Head of caudate nucleus (tissue), 42 donors: Measurements from ENCODE around the gene PLEKHB1.
A peak's percentile ranks its signal among the peaks of the same experiment; 100 is the strongest.

Experiments used
- DNase-seq, 42 donors: peaks; one replicate each; pipeline versions ENCODE4 v3.0.0 to v3.0.0-alpha.2; 2020 to 2021; ENCODE audit warnings: mixed read lengths in 7 of 42
- intact Hi-C: fragments of 100-400 bp; cut with DNase I; formaldehyde crosslinking; loops from one replicate; pipeline ENCODE4 v1.15.0; 2022

PLEKHB1 gene

DNA sequence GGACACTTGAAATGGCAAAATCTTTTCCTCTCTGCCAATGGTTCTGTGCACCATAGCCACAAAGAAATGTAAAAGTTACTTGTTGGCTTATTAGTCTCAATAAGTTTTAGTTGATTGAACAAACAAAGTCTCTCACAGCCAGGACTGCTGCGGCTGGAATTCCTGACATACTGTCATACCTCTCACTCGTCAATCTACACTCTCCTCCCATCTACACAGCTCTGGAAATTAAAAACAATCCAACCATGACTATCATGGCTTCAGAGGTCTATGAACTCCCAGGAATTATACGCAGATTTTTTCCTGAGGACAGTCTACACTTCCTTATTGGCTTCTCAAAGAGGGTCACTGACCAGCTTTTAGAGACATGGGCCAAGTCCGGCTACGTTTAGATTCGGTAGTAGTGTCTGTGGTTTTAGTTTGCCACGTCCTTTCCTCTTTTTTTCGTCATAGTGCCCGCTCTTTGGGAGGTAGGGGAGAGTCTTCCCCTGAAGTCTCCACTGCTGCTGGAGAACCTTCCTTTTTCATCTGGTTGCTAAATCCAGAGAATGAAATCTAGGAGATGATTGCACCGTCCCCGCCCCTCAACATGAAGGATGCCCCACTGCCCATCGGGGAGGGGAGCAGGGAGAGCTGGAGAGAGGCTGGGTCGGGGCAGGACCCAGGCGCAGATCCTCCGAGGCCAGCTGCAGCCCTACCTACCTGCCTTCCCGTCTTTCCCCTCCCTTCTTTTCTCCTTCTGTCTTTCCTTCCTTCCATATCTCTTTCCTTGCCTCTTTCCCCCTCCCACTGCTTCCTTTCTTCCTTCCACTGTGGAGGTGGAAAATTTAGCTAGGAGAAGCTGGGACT is 1.0 kb upstream of the PLEKHB1 start:
- intact Hi-C loops = loop anchor here (5.0 kb wide), 1 partner anchor 48 kb away; the partner anchor contains the start of gene FAM168A
- DNase-seq = no peak

DNA sequence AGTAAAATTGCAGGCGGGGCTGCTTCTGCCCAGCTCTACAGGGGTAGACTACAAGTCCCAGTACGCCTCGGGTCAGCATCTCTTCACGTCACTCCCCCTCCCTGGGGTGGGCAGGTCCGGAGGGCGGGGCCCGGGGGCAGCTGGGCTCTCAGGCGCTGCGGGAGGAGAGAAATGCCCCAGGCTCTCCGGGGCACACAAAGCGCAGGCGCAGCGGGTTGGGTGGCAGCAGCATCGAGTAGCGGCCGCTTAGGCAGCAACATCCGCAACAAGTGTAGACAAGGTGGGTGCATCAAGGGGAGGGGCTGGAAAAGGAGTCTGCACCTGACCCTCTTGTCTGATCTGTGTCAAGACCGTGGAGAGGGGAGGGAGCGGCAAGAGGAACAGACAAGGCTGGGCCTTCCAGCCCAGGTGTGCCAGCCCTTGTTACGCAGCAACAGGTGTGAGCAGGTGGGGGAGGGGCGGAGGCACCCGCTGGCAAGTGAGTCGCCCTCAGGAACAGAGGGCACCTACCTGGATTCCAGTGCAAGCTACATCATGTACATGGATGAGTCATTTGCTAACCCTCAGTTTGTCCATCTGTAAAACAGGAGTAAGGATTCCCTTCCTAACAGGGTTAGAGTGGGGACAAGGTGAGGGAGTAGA is 1.2 kb downstream of the PLEKHB1 start:
- intact Hi-C loops = loop anchor here (5.0 kb wide), 1 partner anchor 50 kb away; the partner anchor contains the start of gene FAM168A
- DNase-seq = peak; percentile 88 to 99 (median 97)

DNA sequence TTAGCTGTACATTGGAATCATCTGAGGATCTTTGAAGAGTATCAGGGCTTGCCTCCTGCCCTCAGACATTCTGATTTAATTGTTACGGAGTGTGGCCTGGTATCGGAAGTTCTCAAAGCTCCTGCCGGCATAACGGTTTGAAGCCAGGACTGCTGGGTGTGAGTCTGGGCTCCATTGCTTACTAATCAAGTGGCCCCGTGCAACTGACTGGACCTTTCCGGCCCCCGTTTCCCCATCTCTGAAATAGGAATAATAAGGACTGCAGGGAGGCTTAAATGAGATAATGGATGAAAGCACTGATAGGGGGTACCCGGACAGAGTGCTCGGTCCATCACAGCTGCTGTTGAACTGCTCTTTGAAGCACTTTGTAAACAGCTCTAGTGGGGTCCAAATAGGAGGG is 1.7 kb downstream of the PLEKHB1 start:
- intact Hi-C loops = loop anchor here (5.0 kb wide), 1 partner anchor 51 kb away; the partner anchor contains the start of gene FAM168A
- no peak for DNase-seq

DNA sequence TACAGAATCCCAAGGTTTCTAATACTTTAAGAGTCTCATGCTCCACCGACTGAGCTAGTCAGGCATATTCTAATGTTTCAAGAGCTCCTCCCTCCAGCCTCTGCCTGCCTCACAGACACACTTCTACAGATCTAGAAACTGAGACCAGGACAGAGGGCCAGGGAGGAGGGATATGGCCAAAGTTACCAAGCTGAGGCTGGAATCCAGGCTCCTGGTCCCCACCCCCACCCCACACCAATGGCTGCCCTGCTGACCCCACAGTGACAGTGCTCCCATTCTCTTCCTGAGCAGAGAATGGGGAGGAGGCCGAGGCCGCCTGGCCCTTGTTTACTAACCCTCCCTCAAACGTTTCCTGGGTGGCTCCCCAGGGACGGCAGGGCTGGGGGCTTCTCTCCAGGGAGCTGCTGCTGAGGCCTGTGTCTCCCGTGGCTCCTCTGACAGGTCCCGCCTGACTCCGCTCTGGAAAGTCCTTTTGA is 2.2 kb downstream of the PLEKHB1 start:
- peak in 27 of 42 donors; percentile 9 to 75 (median 44) for DNase-seq
- intact Hi-C loops = loop anchor here (5.0 kb wide), 1 partner anchor 51 kb away; the partner anchor contains the start of gene FAM168A

DNA sequence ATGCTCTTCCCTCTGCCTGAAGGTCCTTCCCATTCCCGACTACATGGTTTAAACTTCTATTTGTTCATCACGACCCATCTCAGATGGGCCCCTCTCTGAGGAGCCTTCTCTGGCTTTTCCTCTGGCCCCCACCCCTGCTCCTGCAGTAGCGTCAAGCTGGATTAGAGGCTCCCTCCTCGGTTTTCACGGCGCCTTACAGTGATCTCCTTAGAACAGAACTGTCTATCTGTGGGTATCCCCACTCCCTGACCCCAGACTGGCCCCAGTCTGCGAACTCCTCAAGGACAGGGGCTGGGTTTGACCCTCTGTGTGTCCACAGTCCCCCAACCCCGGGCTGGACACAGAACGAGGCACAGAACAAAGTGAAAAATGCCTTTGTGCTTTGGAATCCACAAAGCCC is 2.8 kb downstream of the PLEKHB1 start:
- peak in 1 of 42 donors; percentile 32 for DNase-seq
- intact Hi-C loops = loop anchor here (5.0 kb wide), 1 partner anchor 52 kb away; the partner anchor contains the start of gene FAM168A

DNA sequence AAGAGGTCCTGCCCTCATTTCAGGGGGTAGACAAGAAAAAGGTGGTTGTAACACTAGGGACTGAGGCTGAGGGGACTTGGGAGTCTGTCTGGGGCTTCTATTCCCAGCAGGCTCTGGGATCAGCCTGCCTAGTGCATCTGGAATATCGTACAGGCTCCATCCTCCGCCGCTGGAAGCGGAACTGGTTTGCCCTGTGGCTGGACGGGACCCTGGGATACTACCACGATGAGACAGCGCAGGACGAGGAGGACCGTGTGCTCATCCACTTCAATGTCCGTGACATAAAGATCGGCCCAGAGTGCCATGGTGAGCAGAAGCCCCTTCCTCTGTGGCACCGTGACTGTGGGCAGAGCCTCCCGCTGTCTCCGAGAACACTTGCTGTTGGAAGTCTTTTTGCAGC is 4.0 kb downstream of the PLEKHB1 start:
- intact Hi-C loops = no loop called here
- peak in 1 of 42 donors; percentile 18 for DNase-seq

DNA sequence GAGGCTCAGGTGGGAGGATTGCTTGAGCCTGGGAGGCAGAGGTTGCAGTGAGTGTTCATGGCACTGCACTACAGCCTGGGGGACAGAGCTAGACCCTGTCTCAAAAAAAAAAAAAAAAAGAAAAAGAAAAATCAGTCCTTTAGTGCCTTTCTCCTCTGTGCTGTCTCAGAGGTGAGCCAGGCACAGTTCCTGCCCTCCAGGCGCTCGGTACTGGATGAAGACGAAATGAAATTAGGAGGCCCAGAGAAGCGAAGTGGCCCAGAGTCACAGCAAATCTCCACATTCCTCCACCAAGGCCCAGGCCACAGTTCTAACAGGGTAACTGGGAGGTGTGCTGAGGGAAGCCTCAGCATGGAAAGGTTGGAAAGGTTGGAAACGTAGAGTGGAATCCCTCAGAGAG is 4.9 kb downstream of the PLEKHB1 start:
- DNase-seq = no peak
- intact Hi-C loops = no loop called here

DNA sequence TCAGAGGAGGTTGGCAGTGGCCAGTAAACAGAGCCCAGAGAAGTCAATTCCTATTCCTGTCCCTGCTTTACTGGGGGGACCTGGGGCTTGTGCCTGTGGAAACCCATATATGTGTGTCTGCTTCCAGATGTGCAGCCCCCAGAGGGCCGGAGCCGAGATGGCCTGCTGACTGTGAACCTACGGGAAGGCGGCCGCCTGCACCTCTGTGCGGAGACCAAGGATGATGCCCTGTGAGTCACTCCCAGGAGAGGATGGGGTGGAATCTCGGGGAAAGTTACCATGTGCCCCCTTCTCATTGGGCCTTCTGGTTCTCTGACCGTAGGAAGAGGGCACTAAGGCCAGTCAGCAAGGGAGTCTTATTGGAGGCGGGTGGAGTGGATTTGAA is 5.3 kb downstream of the PLEKHB1 start:
- DNase-seq = no peak
- intact Hi-C loops = no loop called here

DNA sequence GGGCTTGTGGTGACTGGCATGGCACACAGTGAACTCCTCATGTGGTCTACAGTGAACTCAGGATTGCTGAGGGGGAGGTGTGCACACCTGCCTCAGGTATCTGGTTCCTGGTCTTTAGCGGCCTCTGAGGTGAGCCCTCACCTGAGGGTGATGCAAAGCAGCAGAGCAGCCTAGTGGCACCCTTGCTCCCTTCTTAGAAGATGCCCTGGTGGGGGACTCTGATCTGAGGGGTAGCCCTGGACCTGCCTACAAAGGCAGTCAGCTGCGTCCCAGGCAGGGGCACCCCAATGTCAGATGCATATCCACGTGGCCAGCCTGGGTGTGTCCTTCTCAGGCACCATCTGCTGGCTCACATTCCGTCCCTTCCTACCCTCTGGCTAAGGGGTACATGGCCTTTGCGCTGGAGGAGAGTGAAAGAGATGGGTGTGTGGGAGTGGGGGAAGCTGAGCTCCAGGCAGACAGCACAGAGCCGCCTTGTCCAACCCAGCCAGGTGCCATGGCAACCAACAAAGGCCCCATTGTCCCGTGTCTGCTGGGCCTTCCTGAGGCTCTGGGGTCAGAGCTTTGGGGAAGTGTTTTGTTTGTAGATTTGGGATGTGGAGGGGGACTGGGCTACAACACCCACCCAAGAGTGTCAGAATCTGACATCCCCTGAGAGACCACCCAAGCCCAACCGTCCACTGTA is 5.8 kb downstream of the PLEKHB1 start:
- intact Hi-C loops = no loop called here

DNA sequence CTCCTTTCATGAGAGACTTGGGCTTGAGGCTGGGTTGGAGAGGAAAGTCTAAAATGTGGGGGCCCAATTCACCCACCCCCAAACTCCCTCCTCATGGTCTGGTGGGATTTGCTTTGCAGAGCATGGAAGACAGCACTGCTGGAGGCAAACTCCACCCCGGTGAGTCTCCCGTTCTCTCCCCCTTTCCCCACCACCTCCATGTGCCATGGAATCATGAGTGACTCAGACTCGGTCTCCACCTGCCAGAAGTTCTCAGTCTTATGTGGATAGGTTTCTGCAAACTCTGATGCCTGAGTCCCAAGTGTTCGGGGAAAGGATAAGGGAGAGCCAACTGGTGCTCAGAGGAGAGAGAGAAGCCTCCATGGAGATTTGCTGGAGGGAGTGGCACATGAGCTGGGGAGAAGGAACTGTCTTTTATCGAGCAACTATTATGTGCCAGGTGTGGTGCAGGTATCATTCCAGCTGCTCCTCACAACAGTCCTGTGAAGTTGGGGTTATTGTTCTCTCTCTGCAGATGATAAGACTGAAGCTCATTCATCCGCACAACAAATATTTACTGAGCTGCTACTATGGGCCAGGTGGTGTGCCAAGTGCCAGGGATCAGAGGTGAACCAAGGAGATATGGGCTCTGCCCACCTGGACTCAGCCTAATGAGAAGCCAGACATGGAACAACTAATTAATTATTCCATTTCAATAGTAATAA is 6.6 kb downstream of the PLEKHB1 start:
- intact Hi-C loops = no loop called here
- peak in 1 of 42 donors; percentile 42 for DNase-seq

More for the DNA sequence above, 5.8 kb downstream of the PLEKHB1 start:
- peak; percentile 87 to 98 (median 94) for DNase-seq

DNA sequence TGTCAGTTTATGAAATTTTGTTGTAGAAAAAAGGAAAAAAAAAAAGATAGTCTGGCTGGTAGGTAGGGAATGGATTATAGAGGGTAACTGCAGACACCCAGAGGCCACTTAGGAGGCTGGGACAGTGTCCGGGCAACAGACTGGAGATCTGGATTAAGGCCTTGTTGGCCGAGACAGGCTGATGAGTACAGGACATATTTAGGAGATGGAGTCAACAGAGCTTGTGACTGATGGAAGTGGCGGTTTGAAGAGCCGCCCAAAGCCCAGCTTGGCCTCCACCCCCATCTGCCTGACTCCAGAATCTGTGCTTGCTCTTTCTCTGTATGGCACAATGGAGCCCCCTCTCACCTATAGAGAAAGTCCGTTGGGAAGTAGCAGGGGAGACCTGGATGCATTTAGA is 7.6 kb downstream of the PLEKHB1 start:
- DNase-seq = peak in 1 of 42 donors; percentile 58
- intact Hi-C loops = no loop called here

DNA sequence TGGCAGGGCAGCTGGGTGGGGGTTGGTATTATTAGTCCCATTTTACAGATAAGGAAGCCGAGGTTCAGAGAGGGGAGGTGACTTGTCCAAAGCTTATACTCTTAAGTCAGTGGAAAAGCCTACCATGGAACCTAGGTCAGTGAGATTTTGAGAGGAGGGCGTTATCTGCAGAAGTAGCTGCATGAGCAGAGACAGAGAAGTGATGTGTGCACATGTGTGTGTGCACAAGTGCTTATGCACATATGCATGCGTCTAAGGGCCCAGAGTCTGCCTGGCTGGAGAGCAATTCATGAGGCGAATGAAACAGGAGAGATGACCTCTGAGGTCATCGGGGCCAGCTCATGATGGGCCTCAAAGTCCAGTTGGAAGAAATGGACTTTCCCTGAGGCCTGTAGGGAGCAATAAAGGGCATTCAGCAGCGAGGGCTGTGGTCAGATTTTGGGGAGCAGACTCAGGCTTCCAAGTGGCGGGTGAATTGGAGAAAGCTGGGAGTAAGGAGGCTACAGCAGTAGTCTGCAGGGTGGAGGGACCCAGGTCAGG is 8.2 kb downstream of the PLEKHB1 start:
- intact Hi-C loops = no loop called here
- no peak for DNase-seq

DNA sequence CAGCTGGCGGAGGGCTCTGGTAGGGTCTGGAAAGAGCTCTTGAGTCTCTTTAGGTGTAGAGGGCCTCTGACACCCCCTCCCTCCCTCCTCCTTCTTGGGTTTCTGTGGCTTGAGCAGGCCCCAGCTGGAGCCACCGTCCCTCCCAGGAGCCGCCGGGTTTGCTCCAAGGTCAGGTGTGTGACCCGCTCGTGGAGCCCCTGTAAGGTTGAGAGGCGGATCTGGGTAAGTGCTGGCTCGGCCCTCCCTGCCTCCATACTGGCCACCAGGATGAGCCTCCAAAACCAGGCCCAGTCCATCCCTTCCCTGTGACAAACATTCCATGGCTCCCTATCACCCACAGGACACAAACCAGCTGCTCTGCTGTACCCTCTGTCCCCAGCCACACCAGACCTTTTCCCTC is 9.3 kb downstream of the PLEKHB1 start:
- intact Hi-C loops = no loop called here
- DNase-seq = no peak

DNA sequence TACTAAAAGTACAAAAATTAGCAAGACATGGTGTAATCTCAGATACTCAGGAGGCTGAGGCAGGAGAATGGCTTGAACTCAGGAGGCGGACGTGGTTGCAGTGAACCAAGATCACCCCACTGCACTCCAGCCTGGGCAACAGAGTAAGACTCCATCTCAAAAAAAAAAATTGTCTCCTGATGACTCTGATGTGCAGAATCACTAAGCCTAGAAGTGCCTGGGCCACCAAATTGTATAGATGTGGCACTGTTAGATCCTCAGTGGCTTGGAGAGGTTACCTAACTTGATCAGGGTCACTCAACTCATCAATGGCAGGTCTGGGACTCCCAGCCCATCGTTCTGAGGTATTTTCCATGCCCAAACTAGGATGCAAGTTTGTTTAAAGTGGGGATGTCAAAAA is 10.6 kb downstream of the PLEKHB1 start:
- DNase-seq = no peak
- intact Hi-C loops = no loop called here

DNA sequence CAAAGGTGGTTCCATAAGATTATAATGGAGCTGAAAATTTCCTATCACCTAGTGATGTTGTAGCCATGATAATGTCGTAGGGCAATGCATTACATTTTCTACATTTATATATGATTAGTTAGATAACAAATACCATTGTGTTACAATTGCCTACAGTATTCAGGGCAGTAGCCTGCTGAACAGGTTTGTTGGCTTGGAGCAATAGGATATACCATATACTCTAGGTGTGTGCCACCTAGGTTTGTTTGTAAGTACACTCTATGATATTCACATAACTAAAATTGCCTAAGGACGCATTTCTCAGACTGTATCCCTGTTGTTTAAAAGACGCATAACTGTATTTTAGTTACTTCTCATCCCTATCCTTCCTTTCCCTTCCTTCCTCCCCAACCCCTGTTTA is 13.6 kb downstream of the PLEKHB1 start:
- intact Hi-C loops = loop anchor here (2.0 kb wide), 1 partner anchor 35 kb away; no protein-coding TSS in a partner anchor
- no peak for DNase-seq

DNA sequence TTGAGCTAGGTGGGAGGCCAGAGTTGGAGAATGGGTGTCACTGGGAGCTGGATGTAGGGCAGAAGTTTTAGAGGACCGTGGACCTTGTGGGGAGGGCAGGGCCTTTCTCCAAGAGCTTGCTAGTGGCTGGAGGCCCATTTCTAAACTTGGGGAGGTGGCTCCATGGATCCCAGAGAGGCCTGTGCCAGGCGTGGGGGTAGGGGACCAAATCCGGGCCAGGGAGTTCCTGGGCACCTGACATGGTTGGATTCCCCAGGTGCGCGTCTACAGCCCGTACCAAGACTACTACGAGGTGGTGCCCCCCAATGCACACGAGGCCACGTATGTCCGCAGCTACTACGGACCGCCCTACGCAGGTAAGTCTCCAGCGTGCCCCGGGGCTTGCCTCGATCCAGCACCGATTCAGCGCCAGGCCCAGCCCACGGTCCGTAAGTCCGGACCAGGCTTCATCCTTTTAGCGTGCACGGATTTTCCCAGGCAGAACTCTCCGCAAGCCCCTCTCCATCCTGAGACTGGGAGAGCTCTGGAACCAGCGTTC is 14.2 kb downstream of the PLEKHB1 start:
- intact Hi-C loops = loop anchor here (2.0 kb wide), 1 partner anchor 36 kb away; no protein-coding TSS in a partner anchor

DNA sequence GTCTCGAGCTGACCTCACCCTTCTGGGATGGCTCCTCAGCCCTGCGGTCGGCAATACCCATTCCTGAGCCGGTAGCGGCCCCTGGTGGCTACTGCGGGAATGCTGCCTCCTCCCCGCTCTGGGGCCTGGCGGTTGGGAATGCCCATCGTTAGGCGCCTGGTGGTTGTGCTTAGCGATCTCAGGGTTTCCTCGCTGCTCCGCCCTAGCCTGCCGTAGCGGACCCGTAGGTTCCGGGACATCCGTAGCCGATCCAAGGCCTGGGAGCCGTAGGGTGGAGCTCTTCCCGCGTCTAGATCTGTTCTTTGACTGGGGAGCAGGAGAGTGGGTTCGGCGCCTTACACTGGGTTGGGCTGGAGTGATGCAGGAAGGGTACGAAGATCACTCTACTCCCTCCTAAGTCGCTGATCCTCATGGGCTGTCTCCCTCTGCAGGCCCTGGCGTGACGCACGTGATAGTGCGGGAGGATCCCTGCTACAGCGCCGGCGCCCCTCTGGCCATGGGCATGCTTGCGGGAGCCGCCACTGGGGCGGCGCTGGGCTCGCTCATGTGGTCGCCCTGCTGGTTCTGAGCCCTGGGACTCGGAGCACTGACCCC is 14.8 kb downstream of the PLEKHB1 start:
- intact Hi-C loops = loop anchor here (2.0 kb wide), 1 partner anchor 36 kb away; no protein-coding TSS in a partner anchor
- DNase-seq = peak; percentile 80 to 98 (median 94)

More for the DNA sequence above, 14.2 kb downstream of the PLEKHB1 start:
- peak in 3 of 42 donors; percentile 19 to 25 (median 21) for DNase-seq
